GM21619 (cell line): Measurements from ENCODE around the gene PLS1.
"Not testable (repeated sequence)": the region's sequence is repeated elsewhere in the genome, so short reads cannot be mapped to it uniquely, and the experiment has no call there.

Experiments used
- ATAC-seq: cut with Tn5 transposase; IDR thresholded peaks from one replicate; pipeline ENCODE4 v1.9.1; 2021; ENCODE audit not compliant: unreplicated experiment

Gene PLS1

DNA sequence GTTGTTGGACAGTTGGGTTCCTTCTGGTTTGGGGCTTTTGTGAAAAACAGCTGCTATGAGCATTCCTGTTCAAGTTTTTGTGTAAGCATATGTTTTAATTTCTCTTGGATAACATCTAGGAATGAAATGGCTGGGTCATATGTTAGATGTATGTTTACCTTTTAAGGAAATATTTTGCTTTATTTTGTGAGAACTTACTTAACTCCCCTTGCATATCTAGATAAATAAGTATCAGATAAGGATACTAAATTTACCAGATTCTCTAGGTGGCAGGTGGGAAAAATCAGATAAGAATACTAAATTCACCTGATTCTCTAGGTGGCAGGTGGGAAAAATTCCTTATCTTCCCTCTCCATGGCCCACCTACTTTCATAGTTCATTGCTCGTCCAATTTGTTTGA is 1.1 kb upstream of the PLS1 start:
- ATAC-seq = no peak

DNA sequence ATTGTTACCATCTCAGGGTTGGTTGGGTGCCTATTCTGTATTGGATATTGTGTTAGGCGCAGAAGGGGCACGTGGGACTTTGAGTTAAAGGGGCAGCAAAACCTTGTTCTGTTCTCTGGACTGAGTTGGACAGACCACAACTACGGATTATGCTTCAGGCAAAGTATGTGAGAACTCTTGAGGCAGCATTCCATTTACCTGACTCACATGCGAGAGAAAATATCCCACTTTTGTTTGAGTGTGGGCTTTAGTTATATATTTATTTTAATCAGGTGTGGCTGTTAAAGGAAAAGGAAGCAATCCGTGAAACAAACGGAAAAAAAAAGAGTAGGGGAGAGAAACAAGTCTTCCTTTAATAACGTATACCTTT is 627 bp upstream of the PLS1 start:
- no peak for ATAC-seq

DNA sequence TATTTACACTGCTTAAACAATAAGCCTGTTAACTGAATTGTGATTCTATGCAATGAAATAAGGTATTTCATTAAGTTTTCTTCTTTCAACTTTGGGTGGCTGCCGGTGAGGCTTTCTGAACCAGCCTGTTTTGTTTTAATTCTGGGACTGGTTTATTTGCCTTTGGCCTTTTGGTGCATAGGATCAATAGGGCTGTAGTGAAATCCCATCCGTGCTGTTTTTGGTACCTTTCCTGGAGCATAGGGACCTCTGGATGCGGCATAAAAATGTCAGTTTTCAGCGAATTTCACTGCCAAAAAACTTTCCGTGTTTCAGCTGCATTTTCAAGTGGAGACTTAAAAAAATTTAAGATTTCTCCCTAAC is 514 bp downstream of the PLS1 start:
- no peak for ATAC-seq

DNA sequence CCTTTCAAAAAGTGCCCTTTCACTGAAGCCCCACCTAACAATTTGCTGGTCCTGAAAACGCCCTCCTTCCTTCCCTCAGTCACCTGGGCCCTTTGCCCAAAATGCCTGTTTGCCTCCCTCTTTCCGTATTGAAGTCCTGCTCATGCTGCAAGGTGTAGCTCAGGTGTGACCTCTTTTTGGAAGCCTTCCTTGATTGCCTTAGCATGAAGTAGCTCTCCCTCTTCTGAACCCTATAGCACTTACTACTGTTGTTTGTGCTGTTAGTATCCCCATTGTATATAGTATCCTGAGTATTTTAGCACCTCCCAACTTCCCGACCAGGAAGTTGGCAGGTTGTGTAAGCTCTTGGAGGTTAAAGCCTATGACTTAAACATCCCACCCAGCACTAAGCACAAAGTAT is 1.7 kb downstream of the PLS1 start:
- ATAC-seq = no peak

DNA sequence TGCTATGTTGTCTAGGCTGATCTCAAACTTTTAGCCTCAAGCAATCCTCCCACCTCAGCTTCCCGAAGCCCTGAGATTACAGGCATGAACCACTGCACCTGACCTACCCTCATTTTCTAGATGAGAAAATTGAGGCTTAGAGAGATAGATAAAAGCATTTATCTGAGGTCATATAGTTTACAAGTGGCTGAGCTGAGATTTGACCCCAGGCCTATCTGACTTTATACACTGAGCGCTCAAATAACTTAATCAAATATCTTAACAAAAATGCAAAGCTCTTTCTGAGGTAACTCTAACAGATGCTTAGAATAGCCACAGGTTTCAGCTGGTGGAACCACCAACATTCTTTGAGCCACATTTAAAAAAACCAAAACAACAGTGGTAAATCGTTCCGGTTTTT is 5.5 kb downstream of the PLS1 start:
- no peak for ATAC-seq

DNA sequence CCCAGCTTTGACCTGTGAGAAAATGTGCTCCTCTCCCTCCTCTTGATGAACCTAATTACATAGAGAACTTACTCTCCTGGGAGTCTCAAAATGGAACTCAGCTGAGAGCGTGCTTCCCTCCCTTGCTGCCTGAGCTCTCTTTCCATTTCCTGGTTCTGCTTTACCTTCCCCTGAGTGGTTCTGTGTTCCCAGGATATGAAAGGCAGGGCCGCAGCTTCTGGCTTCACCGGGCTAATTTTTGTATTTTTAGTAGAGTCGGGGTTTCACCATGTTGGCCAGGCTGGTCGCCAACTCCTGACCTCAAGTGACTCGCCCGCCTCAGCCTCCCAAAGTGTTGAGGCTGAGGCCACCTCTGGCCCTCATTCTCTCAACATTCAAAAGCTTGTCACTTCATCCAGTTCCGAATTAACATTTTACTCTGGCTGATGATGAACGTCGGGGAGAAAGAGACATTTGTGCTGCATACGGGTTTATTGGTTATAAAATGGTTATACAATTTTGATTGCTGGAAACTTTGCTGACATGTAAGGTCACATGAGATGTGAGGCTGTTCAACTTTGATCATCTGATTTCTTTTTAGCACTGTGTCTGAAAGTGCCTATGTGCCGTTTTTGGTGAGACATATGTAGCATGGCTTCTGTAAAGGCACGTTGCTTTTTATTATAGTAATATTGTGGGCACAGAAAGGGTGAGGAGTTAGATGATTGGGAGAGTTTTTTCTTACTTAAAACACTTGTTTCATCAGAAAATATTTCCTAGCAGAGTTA is 6.6 kb downstream of the PLS1 start:
- ATAC-seq = no peak

DNA sequence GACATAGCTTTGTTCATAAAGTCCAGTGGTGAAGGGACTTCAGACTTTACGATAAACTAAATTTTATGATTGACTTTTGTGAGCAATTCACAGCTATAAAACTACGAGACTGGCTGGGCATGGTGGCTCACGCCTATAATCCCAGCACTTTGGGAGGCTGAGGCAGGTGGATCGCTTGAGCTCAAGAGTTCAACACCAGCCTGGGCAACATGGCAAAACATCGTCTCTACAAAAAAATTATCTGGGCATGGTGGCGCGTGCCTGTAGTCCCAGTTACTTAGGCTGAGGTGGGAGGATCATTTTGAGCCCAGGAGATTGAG is 7.2 kb downstream of the PLS1 start:
- ATAC-seq = not testable (repeated sequence)

DNA sequence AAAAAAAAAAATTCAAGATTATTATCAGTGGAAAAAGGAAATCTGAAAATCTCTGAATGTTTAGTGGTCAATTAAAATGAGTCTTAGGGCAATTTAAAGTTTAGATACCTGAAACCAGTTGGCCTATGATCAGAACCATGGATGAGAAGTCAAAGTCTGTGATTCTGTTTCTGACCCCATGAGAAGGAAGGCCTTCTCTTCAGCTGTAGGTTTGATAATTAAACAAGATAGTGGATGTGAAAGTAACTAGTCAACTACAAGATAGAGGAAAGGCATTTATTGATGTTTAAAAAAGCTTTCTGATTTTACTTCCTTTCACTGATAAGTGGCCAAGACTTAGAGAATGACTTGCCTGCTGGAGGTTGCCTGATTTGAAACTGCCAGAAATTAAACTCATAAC is 8.7 kb downstream of the PLS1 start:
- ATAC-seq = no peak

DNA sequence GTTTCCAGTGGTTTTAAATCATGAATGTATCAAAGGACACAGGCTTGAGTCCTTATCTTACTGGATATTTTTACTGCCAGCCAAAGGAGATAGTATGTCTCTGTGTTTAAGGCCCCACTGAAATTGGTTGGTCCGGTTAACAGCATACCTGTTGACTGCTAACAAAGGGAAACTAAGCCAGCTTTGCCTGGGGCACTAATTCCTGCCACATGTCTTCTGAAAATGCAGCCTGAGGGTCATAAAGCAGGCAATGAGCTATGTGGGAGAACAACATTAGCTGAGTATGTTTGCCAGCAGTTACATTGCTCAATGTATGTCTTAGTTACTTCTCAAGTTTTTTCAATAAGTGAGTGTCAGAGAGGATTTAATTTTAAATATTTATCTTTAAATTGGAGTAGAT is 12.4 kb downstream of the PLS1 start:
- ATAC-seq = no peak

DNA sequence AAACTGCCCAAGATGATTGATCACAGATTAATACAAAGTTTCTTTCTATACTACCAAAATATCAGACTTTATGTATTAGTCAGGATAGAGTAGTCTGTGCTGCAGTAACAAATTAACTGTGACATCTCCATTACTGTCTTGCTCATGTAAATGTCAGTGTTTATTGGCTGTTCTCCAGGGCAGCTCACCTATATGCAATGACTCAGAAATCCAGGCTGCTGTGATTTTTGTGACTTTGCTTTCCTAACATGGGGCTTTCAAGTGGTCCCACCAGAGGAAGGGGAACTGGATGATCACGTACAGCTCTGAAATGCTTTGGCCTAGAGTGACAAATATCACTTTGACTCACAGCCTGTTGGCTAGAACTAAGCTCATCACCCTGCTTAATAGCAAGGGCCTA is 12.9 kb downstream of the PLS1 start:
- ATAC-seq = no peak

DNA sequence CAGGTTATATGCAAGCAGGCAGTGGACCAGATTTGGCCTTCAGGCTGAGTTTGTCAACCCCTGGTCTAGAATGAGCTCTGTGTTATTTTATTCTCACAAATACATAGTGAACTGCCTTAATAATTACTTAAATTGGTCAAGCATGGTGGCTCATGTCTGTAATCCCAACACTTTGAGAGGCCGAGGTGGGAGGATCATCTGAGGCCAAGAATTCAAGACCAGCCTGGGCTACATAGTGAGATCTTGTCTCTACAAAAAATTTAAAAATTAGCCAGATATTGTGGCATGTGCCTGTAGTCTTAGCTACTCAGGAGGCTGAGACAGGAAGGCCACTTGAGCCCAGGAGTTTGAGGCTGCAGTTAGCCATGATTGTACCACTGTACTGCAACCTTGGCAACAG is 15.0 kb downstream of the PLS1 start:
- no peak for ATAC-seq

DNA sequence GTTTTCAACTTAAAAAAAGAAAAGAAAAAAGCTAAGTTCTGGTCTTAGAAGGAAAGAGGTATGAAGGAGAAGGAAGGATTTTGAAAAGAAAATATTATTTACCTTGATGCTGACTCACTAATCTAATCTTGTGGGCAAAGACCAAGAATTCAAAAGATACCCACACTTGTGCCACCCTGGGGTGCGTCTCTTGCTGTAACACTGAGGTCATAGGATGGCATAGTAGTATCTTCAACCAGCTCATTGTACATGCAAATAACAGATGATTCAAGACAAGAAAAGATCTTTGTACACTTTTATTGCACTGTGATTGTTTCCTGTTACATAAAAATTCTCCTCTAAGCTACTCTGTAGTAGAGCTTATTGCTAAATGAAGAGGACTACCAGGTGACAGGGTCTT is 17.3 kb downstream of the PLS1 start:
- ATAC-seq = no peak

DNA sequence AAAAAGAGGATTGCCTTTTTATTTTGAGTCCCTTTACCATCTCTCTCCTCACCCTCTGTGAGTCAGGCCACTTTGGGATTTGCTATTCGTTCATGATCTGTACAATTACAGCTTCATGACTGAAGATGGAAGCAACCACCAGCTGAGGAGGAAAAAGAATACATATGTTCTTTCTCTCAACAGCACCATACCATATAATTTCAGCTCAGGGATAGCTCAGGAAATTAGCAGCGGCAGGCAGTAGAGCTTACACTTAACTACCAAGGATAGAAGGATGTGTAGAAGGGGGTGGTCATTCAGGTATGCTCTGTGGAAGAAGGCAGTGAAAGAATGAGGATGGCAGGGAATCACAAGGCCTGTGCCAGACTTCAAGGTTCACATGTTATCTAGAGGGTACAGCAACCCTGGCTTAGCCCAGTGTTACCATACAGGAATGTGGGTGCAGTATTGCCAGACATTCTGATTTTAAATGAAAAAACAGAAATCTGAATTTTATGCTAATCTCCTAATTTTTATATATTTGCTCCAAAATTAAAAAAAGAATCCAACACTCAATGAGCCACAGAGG is 17.9 kb downstream of the PLS1 start:
- ATAC-seq = no peak

DNA sequence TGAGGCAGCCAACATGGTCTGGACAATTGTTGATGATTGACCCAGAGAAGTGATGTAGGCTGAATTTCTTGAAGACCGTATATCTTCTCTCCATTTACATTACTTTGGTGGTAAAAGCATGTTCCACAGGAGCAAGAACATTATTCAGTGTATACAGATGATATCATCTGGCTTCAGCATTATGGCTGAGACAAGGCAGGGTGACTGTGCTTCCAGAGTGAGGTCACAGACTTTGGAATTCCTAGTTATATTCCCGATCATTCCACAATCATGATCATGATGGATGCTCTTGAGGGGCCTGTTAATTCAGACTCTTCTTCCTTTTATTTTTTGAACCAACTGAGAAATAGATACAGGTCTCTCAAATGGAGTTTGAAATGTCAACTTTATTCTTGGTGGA is 19.0 kb downstream of the PLS1 start:
- no peak for ATAC-seq

DNA sequence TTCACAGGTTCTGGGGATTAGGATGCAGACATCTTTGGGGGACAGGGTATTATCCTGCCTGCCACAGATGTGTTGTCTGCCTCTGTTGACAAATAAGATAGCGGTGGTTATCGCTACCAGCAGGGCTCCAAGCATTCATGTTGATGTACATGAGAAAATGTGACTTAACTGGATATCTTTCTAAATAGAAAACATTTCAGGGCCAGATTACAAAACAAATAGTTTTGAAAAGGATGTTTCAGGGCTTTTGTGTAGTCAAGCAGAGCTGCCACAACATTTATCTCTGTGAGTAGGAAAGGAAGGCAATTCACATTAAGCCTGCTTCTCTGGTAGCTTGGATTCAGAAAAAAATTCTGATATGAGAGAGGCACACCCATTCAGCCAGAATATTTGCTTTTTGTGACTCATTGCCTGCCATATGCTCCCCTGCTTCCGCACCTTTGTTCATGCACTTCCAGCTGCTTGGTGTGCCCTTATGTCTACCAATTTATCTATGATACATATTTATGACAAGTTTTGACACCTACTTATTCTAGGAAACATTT is 22.8 kb downstream of the PLS1 start:
- ATAC-seq = no peak

DNA sequence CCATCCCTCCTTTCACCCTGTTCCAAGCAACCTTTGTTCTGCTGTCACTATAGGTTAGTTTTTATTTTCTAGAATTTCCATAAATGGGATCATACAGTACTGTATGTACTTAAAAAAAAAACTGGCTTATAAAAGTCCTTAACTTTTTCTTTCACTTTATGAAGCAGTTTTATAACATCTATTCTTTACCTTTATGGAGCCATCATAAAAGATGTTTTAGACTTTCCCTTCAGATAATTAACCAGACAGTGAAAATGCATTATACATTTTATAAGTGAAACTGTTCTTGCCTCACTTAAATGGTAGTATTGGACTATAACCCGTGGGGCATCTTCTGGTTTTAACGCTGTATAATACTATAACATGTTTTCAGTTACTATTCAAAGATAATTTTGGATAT is 26.2 kb downstream of the PLS1 start:
- ATAC-seq = no peak

DNA sequence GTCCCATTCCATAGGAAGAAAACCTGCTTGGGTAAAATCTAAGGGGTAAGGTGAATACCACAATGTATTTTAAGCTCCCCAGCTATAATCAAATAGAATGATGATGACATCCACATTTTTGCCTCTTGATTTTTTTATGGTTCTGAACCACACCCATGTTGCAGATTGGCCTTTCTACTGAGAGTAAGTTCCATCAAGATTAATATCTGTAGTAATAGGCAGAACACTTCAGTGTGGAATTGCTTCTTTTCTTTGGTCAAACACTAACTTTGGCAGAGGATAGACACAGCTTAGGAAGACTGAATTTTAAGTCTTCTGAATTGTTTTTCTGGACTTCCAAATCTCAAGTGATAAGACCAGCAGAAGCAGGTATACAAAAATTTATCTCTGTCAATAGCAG is 27.0 kb downstream of the PLS1 start:
- ATAC-seq = no peak

DNA sequence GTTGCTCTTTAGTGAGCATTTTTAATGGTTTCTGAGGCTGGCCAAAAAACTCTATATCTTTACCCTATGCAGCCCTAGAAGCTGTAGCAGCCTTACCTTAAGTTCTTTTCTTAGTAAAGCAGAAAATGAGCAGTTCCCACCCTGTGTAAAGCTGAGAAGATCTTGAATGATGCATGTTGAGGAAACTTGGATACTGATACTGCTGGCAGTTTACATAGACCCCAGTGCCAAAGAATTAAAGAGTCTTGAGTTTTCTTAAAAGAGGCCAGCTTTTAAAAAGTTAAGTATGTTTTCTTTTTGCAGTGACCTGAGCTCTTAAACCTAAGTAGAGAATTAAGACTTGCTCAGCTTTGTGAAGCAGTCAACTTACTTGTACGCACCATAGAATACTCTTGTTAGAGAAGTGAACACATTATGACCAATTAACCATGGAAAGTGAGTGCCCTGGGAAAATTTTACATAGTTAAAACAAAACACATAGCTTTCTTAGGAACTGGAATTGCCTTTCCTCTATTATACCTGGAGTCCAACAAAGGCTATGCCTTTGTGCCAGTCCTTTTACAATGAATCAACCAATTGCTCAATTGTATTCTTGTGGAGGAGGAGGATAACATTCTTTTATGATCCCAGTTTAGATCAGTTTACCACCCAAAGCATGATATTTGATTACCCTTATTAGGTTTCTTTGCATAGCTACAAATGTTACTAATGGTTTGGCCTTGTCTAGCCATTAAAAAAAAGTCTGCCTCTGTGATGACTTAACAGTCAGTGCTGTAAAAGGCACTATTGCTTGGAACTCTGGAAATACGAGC is 28.4 kb downstream of the PLS1 start:
- no peak for ATAC-seq

DNA sequence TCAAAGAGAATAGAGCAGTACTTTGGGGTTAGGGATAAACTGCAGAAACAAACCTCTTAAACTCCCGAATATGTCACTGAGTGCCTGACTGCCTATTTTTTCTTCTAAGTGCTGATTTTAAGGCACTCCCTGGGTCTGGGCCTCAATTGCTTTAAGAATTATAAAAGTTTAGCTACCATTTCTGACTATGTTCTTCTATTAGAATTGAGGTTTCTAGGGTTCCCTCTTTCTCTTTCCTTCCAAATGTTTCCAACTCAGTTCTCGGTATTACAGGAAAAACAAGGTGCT is 28.9 kb downstream of the PLS1 start:
- no peak for ATAC-seq

DNA sequence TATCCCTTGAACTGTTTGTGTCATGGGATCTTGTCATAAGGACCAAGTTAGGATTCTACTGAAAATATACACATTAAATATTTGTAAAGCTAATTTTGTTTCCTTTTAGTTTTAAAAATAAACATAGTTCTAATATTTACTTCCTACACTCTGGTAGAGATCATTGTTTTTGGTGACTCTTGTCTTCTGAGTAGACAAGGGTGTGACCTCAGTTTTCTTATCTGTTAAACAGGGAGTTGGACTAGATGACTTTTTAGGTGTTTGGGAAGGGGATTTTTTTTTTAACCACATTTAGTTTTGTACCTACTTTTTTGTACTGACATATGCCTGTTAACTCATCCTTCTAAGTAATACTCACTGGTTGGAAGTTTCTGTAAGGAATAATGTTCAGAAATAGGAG is 30.8 kb downstream of the PLS1 start:
- ATAC-seq = no peak

DNA sequence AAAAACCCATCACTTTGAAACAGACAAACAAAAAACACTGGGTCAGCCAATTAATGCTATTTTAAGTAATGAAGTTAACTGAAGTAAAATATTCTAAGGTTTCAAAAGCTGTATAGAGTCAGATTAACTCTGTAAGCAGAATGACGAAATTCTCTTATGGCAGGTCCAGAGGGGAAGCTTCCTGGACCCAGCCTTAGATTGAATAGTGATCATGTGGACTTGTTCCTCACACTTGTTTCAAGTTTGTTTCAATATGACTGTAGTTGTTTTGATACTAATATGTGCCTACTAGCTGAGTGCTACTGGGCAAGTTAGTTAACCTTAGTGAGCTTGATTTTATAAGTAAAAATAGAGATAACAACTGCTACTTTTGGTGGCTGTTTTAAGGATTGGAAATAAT is 32.6 kb downstream of the PLS1 start:
- no peak for ATAC-seq

DNA sequence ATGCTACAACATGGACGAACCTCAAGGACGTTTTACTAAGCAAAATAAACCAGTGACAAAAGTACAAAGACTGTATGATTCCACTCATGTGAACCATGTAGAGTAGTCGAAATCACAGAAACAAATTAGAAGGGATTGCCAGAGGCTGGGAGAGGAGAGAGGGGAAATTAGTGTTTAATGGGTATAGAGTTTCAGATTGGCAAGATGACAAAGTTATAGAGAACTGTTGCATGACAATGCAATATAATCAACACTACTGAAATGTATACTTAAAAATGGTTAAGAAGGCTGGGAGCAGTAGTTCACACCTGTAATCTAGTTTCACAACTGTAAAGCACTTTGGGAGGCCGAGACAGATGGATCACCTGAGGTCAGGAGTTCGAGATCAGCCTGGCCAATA is 36.9 kb downstream of the PLS1 start:
- ATAC-seq = no peak

DNA sequence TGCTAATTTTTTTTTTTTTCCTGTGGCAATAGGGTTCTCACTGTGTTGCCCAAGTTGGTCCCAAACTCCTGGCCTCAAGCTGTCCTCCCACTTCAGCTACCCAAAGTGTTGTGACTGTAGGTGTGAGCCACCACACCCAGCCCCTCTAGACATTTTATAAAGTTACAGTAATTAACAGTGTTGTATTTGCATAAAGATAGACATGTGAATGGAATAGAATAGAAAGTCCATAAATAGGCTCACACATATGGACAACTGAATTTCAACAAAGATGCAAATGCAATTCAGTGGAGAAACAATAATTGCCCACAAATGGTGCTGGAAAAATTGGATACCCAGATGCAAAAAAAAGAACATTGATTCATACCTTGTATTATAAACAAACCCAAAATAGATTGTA is 39.9 kb downstream of the PLS1 start:
- ATAC-seq = no peak
